VCaP (cell line): Measurements from ENCODE around the gene FAM151B.
"Not testable (repeated sequence)": the region's sequence is repeated elsewhere in the genome, so short reads cannot be mapped to it uniquely, and the experiment has no call there.

Source experiments
- H3K27ac ChIP-seq: fragments of 450-650 bp; 2 replicates; pipeline ENCODE4 v1.5.1; 2017
- CTCF ChIP-seq: fragments of 450-650 bp; conservative IDR thresholded peaks from 2 replicates; pipeline ENCODE4 v1.5.1; 2017; ENCODE audit warnings: mild to moderate bottlenecking, moderate library complexity

Gene FAM151B

GRCh38 chr5:80468131-80468530, 19.8 kb upstream of the FAM151B start:
- no peak overlapping the region for H3K27ac ChIP-seq
- no peak for TF ChIP-seq CTCF

DNA sequence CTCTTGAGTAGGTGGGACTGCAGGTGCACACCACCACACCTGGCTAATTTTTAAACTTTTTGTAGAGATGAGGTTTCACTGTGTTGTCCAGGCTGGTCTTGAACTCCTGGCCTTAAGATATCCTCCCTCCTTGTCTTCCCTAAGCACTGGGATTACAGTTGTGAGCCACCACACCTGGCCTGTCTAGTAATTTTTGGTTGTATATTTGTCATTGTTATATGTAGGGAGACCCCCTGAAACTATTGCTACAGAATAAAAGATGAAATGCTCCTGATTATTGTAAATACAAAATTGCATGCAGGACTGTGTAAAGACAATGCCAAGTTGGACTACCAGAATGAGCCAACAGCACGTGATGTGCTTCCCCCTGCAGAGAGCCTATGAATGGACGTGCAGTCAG, 17.3 kb upstream of the FAM151B start:
- not testable (repeated sequence) for H3K27ac ChIP-seq

- no peak overlapping the region for H3K27ac ChIP-seq
- TF ChIP-seq CTCF: no peak
These were observed 13.0 kb upstream of the FAM151B start for GRCh38 chr5:80474929-80475328.

GRCh38 chr5:80479713-80480112, 8.2 kb upstream of the FAM151B start:
- H3K27ac ChIP-seq: no peak overlapping the region
- TF ChIP-seq CTCF: no peak

GRCh38 chr5:80480354-80480753, 7.5 kb upstream of the FAM151B start:
- no peak for TF ChIP-seq CTCF
- no peak overlapping the region for H3K27ac ChIP-seq

GRCh38 chr5:80481019-80481893, 6.6 kb upstream of the FAM151B start:
- no peak overlapping the region for H3K27ac ChIP-seq
- peak; percentile 82 for TF ChIP-seq CTCF

DNA sequence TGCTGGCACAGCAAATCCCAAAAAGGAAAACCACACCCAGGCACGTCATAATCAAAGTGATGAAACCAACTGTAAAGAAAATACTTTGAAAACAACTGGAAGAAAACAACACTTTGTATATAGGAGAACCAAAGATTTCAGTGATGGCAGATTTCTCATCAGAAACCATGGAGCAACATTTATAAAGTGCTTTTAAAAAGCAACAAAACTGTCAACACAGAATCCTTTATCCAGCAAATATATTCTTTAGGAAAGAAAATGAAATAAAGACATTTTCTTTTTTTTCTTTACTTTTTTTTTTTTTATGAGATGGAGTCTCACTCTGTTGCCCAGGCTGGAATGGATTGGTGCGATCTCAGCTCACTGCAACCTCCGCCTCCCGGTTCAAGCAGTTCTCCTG, 5.3 kb upstream of the FAM151B start:
- no peak overlapping the region for H3K27ac ChIP-seq
- no peak for TF ChIP-seq CTCF

GRCh38 chr5:80483636-80484232, 4.2 kb upstream of the FAM151B start:
- TF ChIP-seq CTCF: no peak
- no peak overlapping the region for H3K27ac ChIP-seq
